RWPE1 (cell line): ENCODE measurements around the gene SLC37A2.

ENCODE experiments used
- CTCF ChIA-PET: fragments of 350-600 bp; sonication (Branson Sonifier 250); formaldehyde crosslinking; extraction: SDS; loops from one replicate; lab custom pipeline; 2021; lab: Yijun Ruan, JAX
- POLR2A ChIA-PET: fragments of 400-600 bp; formaldehyde crosslinking; extraction: SDS; loops from one replicate; lab custom pipeline; 2020; ENCODE audit warnings: antibody characterized with exemption; ENCODE audit not compliant: low non-redundant PET; lab: Yijun Ruan, JAX
- DNase-seq: peaks from one replicate; pipeline ENCODE4 v3.0.0; 2012; ENCODE audit warnings: low spot score
- H3K27ac ChIP-seq: fragments of 450-650 bp; 2 replicates; pipeline ENCODE4 v1.5.1; 2017
- TF ChIP-seq, protein P1 (sequence below): fragments of 450-650 bp; conservative IDR thresholded peaks from 2 replicates; pipeline ENCODE4 v1.5.1; 2017; ENCODE audit warnings: low read depth, mild to moderate bottlenecking

SLC37A2 gene

DNA sequence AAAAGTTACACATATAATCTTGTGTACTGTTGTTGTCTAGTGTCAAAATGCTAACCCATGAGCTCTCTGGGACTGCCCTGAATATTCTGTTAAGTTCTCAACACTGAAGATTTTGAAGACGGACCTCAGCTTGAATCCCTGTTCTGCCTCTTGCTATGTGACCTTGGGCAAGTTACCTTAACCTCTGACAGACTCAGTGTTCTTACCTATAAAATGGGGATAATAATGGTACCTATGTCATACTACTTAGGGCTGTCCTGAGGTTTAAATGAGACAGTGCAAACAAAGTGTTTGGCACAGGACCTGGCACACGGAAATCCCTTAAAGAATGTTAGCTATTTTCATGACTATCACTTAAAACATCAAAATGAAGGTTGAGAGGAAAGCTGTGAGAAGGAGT is 37.0 kb downstream of the SLC37A2 start:
- ChIA-PET CTCF (interaction anchor here (0.6 kb wide), 1 partner anchor 96 kb away, joined by 3 read pairs; no protein-coding TSS in a partner anchor), POLR2A (no interaction called here)
- TF ChIP-seq, protein P1, sequence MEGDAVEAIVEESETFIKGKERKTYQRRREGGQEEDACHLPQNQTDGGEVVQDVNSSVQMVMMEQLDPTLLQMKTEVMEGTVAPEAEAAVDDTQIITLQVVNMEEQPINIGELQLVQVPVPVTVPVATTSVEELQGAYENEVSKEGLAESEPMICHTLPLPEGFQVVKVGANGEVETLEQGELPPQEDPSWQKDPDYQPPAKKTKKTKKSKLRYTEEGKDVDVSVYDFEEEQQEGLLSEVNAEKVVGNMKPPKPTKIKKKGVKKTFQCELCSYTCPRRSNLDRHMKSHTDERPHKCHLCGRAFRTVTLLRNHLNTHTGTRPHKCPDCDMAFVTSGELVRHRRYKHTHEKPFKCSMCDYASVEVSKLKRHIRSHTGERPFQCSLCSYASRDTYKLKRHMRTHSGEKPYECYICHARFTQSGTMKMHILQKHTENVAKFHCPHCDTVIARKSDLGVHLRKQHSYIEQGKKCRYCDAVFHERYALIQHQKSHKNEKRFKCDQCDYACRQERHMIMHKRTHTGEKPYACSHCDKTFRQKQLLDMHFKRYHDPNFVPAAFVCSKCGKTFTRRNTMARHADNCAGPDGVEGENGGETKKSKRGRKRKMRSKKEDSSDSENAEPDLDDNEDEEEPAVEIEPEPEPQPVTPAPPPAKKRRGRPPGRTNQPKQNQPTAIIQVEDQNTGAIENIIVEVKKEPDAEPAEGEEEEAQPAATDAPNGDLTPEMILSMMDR, result no peak
- H3K27ac ChIP-seq, result no peak overlapping the region
- no peak for DNase-seq

DNA sequence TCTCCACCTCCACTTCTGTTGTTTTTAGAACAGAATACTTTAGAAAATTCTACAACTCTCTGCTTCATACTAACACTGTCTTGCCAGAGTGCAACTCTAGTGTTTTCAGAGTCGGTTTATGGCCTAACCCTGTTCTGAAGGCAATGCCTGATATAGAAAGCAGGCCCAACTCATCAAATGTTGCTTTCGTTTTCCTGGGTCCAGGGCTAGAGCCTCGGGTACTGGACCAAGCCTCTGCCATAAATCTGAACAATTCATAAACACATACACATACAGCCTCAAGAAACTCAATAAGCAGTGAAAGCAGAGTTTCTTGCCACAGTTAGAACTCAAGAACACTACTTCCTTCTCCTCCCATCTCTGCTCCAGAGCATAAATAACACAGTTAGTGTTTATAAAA is 38.5 kb downstream of the SLC37A2 start:
- POLR2A ChIA-PET, result no interaction called here

DNA sequence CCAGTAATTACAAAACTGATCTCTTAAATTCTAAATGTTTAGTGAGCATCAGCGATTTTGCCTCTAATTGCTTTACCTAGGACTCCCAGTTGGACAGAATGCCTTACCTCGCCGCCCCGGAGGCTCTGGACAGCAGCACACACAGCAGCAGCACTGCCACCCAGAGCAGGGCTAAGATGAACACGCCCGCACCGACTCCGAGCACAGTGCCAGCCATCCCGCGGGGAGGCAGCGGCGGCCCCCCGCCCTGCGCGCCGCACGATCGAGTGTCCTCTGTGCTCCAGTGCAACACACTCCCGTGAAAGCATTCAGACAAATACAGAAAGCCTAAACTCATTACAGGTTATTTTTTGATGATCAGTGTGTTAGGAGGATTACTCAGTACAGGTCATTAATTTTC is 38.9 kb downstream of the SLC37A2 start:
- no peak overlapping the region for H3K27ac ChIP-seq
- POLR2A ChIA-PET, result no interaction called here
- no peak for DNase-seq
- CTCF ChIA-PET, result no interaction called here
- TF ChIP-seq, protein P1, result no peak

More for the DNA sequence above, 38.5 kb downstream of the SLC37A2 start:
- CTCF ChIA-PET, result no interaction called here
- TF ChIP-seq, protein P1, result no peak
- DNase-seq, result no peak
- H3K27ac ChIP-seq, result no peak overlapping the region

DNA sequence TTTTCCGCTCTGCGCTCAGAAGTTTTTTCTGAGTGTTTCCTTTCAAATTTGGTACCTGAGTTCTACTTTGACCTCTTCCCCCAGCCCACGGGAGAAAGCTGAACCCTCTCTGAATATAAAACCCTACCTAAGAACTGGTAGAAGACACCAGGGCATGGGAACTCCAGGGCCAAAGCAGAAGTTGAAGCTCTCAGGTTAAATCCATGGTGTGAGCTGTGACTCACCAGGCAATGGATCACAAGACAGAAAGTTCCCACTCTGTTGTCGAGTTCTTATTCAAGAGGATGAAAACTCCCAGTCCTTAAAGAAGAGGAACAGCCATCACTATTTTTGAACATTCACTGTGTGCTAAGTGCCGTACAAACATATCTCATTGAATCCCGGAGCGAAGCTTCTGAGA is 39.4 kb downstream of the SLC37A2 start:
- POLR2A ChIA-PET, result no interaction called here
- no peak for DNase-seq
- CTCF ChIA-PET, result no interaction called here
- TF ChIP-seq, protein P1, result no peak
- no peak overlapping the region for H3K27ac ChIP-seq

DNA sequence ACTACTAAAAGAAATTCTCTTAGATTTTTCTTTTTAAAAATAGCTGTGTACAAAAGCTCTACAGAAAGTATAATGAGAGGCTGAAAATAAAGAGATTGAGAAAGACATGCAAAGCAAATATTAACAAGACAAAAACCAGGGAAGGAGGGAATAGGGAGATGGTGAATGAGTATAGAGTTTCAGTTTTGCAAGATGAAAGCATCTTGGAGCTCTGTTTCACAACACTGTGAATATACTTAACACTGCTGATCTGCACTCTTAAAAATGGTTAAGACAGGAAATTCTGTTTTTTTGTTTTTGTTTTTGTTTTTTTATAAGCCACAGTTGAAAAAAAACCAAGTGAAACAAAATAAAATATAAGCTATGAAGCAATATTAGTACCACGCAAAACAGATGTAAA is 42.8 kb downstream of the SLC37A2 start:
- POLR2A ChIA-PET, result no interaction called here
- no peak overlapping the region for H3K27ac ChIP-seq
- TF ChIP-seq, protein P1, result no peak

DNA sequence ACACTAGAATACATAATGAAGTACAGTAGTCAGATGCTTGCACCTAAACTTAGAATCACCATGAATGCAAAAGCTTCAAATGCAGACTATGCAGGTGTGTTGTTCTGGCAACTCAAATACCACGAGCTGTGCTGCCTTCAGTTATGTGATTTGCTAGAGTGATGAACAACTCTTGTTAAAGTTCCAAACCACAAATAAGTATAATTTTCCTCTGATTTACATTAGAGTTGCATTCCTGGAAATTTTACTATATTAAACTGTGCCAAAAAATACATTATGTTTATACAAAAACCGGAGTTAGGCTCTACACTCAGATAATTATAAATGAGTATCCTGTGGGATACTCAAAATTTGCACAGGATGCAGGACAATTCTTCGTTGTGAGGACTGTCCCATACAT is 45.4 kb downstream of the SLC37A2 start:
- DNase-seq, result no peak
- ChIA-PET CTCF (no interaction called here), POLR2A (no interaction called here)
- TF ChIP-seq, protein P1, result no peak
- no peak overlapping the region for H3K27ac ChIP-seq

More for the DNA sequence above, 42.8 kb downstream of the SLC37A2 start:
- no peak for DNase-seq
- CTCF ChIA-PET, result no interaction called here
